H1 (cell line): ENCODE data around the gene WDR43.

ENCODE experiments used
- JUN ChIP-seq: IDR thresholded peaks from 2 replicates; pipeline ENCODE4 v1.6.1; 2011; ENCODE audit warnings: low read depth, mild to moderate bottlenecking, improper control_type of control experiment, low read length
- NRF1 ChIP-seq: IDR thresholded peaks from 2 replicates; pipeline ENCODE4 v1.6.1; 2011; ENCODE audit warnings: mild to moderate bottlenecking, low read depth, low read length, improper control_type of control experiment
- POLR2AphosphoS5 ChIP-seq: IDR thresholded peaks from 2 replicates; pipeline ENCODE4 v1.6.1; 2011; ENCODE audit warnings: low read depth, low read length
- RFX5 ChIP-seq: IDR thresholded peaks from 2 replicates; pipeline ENCODE4 v1.6.1; 2011; ENCODE audit warnings: low read depth, low read length, improper control_type of control experiment, borderline replicate concordance
- SIRT6 ChIP-seq: IDR thresholded peaks from one replicate; pipeline ENCODE4 v1.7.1; 2012; ENCODE audit warnings: low read length, inconsistent platforms
- SP4 ChIP-seq: IDR thresholded peaks from 2 replicates; pipeline ENCODE4 v1.6.1; 2012; ENCODE audit warnings: low read length, inconsistent platforms
- TCF12 ChIP-seq: IDR thresholded peaks from 2 replicates; pipeline ENCODE4 v1.6.1; 2011; ENCODE audit warnings: low read depth, mild to moderate bottlenecking, low read length
- TF ChIP-seq, protein P1 (sequence below), 3 experiments: IDR thresholded peaks; 1 replicate in 2 of 3; 2 replicates in 1 of 3; pipeline versions ENCODE4 v1.5.1 to v1.6.1; 2011; ENCODE audit warnings: low read length in 3 of 3, mild to moderate bottlenecking in 3 of 3, inconsistent platforms in 2 of 3, low read depth in 1 of 3, moderate library complexity in 1 of 3; ENCODE audit not compliant: insufficient read depth in 1 of 3; ENCODE audit errors: control extremely low read depth in 1 of 3
- TF ChIP-seq, protein P2 (sequence below): IDR thresholded peaks from 2 replicates; pipeline ENCODE4 v1.6.1; 2011; ENCODE audit warnings: low read depth, mild to moderate bottlenecking, low read length; ENCODE audit not compliant: insufficient read depth

DNA sequence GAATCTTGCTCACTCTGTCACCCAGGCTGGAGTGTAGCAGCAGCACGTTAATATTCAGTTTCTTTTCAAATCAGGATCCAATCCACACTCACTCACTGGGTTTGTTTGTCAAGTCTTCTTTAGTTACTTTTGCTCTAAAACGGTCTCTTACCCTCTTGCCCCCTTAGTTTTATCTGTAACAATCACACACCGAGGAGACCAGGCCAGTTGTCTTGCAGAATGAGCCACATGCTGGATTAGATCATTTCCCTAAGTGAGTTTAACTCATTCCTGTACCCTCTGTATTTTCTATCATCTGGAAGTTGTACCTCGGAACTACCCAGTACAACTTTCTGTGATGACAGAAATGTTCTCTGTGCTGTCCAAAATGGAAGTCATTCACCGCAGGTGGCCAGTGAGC, 65.9 kb downstream of the WDR43 start:
- no peak for TF ChIP-seq RFX5
- no peak for TF ChIP-seq SIRT6
- TF ChIP-seq NRF1: no peak
- no peak for TF ChIP-seq TCF12
- TF ChIP-seq, protein P1, sequence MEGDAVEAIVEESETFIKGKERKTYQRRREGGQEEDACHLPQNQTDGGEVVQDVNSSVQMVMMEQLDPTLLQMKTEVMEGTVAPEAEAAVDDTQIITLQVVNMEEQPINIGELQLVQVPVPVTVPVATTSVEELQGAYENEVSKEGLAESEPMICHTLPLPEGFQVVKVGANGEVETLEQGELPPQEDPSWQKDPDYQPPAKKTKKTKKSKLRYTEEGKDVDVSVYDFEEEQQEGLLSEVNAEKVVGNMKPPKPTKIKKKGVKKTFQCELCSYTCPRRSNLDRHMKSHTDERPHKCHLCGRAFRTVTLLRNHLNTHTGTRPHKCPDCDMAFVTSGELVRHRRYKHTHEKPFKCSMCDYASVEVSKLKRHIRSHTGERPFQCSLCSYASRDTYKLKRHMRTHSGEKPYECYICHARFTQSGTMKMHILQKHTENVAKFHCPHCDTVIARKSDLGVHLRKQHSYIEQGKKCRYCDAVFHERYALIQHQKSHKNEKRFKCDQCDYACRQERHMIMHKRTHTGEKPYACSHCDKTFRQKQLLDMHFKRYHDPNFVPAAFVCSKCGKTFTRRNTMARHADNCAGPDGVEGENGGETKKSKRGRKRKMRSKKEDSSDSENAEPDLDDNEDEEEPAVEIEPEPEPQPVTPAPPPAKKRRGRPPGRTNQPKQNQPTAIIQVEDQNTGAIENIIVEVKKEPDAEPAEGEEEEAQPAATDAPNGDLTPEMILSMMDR (IDR thresholded peaks at IDR 0.05; ENCODE audit: control extremely low read depth in 1 of 3, insufficient read depth in 1 of 3, low read depth in 1 of 3, low read length in 3 of 3): no peak
- TF ChIP-seq POLR2AphosphoS5: no peak
- TF ChIP-seq, protein P2, sequence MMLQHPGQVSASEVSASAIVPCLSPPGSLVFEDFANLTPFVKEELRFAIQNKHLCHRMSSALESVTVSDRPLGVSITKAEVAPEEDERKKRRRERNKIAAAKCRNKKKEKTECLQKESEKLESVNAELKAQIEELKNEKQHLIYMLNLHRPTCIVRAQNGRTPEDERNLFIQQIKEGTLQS: no peak
- no peak for TF ChIP-seq SP4
- no peak for TF ChIP-seq JUN
